LNCaP clone FGC (cell line): ENCODE data around the gene ARHGEF4.

Experiments
- DNase-seq: peaks from one replicate; pipeline ENCODE4 v3.0.0-alpha.2; 2011; ENCODE audit warnings: low read depth
- H3K4me3 ChIP-seq: 2 replicates; pipeline ENCODE4 v1.5.1; 2011; ENCODE audit warnings: mild to moderate bottlenecking, low read depth, low read length, control low read depth
- TF ChIP-seq, protein P1 (sequence below): IDR thresholded peaks from 2 replicates; pipeline ENCODE4 v1.5.1; 2012; ENCODE audit warnings: mild to moderate bottlenecking; ENCODE audit not compliant: control insufficient read depth, insufficient read depth; ENCODE audit errors: extremely low read depth

The ARHGEF4 gene

DNA sequence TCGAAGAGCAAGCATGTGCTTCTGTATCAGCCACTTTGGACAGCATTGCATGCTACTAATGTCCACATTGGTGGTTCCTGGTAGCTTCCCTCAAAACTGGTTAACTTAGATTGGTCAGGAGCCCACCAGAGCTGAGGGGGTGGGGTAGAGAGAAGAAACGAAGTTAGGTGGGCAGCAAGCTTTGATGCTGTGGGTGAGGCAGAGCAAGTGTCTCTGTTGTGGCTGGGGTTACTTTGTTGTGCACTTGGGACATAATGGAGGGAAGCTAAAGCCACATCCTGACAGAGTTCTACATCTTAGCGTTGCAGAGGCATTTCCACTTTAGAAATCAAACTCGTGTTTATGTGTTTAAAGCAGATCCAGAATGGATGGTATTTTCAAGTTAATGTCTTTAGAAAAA is 173.9 kb downstream of the ARHGEF4 start:
- DNase-seq = no peak
- H3K4me3 ChIP-seq = no peak overlapping the region
- TF ChIP-seq, protein P1, sequence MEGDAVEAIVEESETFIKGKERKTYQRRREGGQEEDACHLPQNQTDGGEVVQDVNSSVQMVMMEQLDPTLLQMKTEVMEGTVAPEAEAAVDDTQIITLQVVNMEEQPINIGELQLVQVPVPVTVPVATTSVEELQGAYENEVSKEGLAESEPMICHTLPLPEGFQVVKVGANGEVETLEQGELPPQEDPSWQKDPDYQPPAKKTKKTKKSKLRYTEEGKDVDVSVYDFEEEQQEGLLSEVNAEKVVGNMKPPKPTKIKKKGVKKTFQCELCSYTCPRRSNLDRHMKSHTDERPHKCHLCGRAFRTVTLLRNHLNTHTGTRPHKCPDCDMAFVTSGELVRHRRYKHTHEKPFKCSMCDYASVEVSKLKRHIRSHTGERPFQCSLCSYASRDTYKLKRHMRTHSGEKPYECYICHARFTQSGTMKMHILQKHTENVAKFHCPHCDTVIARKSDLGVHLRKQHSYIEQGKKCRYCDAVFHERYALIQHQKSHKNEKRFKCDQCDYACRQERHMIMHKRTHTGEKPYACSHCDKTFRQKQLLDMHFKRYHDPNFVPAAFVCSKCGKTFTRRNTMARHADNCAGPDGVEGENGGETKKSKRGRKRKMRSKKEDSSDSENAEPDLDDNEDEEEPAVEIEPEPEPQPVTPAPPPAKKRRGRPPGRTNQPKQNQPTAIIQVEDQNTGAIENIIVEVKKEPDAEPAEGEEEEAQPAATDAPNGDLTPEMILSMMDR = no peak

DNA sequence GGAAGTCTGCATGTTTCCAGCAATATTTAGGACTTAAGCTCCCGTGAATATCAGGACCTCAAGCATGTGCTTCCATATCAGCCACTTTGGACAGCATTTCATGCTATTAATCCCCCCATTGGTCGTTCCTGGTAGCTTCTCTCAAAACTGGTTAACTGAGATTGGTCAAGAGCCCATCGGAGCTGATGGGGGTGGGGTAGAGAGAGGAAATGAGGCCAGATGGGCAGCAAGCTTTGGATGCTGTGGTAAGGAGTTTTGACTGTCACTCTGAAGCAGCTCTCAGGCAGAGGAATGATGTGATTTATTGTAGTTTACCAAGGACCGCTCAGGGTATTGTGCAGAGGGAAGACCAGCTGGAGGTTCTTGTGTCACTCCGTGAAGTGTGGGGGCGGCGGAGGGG is 174.8 kb downstream of the ARHGEF4 start:
- DNase-seq = no peak
- TF ChIP-seq, protein P1 = no peak
- no peak overlapping the region for H3K4me3 ChIP-seq

DNA sequence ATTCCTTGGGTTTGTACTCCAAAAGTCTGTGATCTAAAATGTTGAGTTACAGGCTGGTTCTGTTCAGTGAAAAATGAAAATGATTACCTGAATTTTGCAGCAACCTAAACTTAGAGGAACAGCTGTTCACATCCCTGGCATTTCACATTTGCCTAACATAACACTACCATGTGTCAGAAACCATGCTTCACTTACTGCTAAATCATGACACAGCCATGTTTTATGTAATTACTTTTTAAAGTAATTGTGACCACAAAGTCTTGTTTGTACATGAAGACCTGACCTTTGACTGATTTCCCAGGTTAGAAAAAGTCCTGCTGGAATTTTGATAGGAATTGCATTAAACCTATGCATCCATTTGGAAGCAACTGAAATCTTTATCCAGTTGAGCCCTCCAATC is 177.4 kb downstream of the ARHGEF4 start:
- TF ChIP-seq, protein P1 = no peak
- no peak for DNase-seq
- H3K4me3 ChIP-seq = no peak overlapping the region

DNA sequence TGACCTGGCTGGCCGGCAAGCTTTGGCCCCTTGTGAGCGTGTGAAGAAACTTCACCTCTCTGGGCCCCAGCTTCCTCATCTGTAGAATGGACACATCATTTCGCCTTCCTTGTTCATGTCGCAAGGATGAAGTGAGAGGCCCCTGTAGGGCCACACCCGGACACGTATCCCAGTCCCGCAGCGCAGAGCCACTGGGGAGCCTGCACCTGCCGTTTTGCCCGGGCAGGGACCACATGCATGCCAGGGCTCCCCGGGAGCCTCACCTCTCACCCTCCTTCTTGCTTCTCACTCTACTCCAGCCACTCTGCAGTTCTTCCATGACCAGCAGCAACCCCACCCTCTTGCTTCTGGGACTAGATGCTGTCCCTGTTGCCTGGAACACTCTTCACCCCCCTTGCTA is 179.1 kb downstream of the ARHGEF4 start:
- TF ChIP-seq, protein P1 = no peak
- no peak for DNase-seq

DNA sequence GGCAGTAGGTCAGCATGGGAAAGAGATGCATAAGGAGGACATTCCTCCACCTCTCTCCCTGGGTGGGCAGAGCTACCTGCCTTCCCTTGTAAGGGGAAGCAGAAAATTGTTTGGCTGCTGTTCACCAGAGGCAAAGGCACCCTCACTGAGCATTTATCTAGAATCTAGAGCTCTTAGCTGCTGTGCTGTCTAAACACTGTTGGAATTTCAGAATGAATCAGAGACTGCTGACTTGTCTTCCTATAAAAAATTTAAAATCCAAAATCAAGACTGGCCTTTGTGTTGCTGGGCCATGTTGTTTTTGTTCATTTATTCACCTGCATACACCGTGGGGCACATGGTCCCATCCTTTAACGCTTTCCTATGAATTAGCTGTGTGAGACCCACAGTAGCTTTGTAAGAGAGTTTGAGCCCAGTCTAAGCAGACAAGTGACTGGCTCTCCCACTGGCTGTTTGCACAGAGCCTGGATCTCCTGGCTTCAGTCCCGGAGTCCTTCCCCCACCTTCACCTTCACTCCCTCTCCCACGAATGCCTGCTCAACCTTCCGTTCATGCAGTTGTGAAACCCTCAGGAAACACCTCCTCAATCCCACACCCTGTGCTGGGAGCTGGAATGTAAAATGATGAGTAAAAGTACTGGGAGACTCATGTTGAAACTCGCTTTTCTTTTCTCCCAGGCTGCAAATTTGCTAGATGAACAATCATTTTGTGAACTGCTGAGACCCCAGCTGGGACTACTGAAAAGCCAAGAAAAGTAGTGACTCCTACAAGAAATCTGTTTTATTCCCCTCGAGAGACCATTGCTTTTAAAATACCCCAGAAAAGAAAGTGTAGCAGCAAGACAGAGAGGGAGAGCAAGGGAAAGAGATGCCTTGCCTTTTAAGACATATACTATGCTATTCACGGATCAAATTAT is 180.4 kb downstream of the ARHGEF4 start:
- no peak overlapping the region for H3K4me3 ChIP-seq
- TF ChIP-seq, protein P1 = no peak
- peak; percentile 7 for DNase-seq

More for the DNA sequence above, 179.1 kb downstream of the ARHGEF4 start:
- H3K4me3 ChIP-seq = no peak overlapping the region

DNA sequence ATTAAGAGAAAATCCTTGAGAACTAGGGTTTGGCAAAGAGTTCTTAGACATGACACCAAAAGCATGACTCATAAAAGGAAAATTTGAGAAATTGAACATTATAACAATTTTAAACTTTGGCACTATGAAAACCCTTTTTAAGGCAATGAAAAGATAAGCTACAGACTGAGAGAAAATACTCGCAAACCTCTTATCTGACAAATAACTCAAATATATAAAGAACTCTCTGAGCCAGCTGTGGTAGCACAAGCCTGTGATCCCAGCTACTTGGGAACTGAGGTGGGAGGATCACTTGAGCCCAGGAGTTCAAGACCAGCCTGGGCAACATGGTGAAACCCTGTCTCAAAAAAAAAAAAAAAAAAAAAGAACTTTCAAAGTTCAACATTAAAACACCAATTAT is 186.0 kb downstream of the ARHGEF4 start:
- no peak overlapping the region for H3K4me3 ChIP-seq
- TF ChIP-seq, protein P1 = no peak
- no peak for DNase-seq
